Measurements from ENCODE around the gene TSPAN12. TPM values are rescaled to one million over a fixed set of nuclear protein-coding genes. Genes with fewer than 3 reads are reported as not detected.

TSPAN12 gene
- total and polyA plus RNA-seq, 2 of the 8 experiments (the other 6 are each of a cell fraction or from before 2014, with no cell fraction given) = 6.1 to 17.9 TPM

DNA sequence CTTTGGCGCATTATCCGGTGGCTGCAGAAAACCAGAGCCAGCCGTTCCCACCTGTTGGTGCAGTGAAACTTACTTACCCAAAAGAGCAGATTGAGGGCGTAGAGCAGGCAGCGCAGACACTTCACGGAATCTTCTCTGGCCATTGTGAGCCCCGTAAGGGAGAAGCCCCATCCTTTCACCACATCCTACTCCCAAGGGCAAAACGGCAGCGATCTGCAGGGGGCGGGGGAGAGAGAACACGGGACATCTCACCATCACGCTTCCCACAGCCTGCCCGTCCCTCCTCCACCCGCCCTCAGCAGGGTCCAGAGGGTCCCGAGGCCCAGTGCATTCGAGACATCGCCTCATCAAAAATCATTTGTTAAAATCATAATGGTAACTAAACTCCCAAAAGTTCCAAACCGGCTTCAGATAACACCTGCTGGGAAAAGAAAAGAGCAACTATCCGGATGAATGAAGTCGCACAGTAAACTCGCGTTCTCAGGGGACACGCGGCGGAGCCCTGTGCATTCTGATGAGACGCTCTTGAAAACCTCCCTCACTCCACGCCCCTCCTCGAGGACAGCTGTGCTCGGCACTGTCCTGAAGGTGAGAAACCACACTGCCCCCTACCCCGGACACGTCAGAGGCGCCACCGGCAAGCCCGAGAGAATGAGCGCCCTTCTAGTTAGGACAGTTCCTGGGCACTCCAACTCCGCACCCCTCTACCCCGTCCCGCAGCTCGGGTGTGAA lies 1.2 kb downstream of the TSPAN12 start (continued):
- no peak for TF ChIP-seq SIX5 (IDR thresholded peaks at IDR 0.05; ENCODE audit: low read depth, low read length)
- no peak for TF ChIP-seq RNF2 (IDR thresholded peaks at IDR 0.05; ENCODE audit: borderline replicate concordance, low read depth, low read length, missing control alignments, poor library complexity, severe bottlenecking)
- no peak for TF ChIP-seq TAF7 (optimal IDR thresholded peaks at IDR 0.05; ENCODE audit: borderline replicate concordance, low read depth, low read length)
- no peak for TF ChIP-seq RBBP5 (IDR thresholded peaks at IDR 0.05; ENCODE audit: borderline replicate concordance, low read depth, low read length)
- TF ChIP-seq, protein P1, sequence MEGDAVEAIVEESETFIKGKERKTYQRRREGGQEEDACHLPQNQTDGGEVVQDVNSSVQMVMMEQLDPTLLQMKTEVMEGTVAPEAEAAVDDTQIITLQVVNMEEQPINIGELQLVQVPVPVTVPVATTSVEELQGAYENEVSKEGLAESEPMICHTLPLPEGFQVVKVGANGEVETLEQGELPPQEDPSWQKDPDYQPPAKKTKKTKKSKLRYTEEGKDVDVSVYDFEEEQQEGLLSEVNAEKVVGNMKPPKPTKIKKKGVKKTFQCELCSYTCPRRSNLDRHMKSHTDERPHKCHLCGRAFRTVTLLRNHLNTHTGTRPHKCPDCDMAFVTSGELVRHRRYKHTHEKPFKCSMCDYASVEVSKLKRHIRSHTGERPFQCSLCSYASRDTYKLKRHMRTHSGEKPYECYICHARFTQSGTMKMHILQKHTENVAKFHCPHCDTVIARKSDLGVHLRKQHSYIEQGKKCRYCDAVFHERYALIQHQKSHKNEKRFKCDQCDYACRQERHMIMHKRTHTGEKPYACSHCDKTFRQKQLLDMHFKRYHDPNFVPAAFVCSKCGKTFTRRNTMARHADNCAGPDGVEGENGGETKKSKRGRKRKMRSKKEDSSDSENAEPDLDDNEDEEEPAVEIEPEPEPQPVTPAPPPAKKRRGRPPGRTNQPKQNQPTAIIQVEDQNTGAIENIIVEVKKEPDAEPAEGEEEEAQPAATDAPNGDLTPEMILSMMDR (IDR thresholded peaks at IDR 0.05; ENCODE audit: control extremely low read depth in 1 of 3, insufficient read depth in 1 of 3, low read depth in 1 of 3, low read length in 3 of 3) = peak; percentile 12 to 31 (median 24); a peak in 3 of 4 replicates
- no peak for TF ChIP-seq JUN (IDR thresholded peaks at IDR 0.05; ENCODE audit: low read depth, low read length)
- no peak for TF ChIP-seq CBX8 (IDR thresholded peaks at IDR 0.05; ENCODE audit: borderline replicate concordance, low read depth, low read length)

Measured in H1 (cell line).